ENCODE data around the gene FOXB1. TPM values are rescaled to one million over a fixed set of nuclear protein-coding genes. Genes with fewer than 3 reads are reported as not detected.

The FOXB1 gene
- total and polyA plus RNA-seq, 9 of the 15 experiments (the other 6 are each of a cell fraction or from before 2014, with no cell fraction given): not detected

GRCh38 chr15:59998950-59999611, 5.0 kb upstream of the FOXB1 start:
- DNase-seq (ENCODE audit: extremely low read depth in 1 of 4, low spot score in 3 of 4) (no peak), FAIRE-seq (no peak), ATAC-seq (no peak)
- WGBS (ENCODE audit: insufficient coverage, low coverage, missing lambda C conversion rate): 0% methylated on average over 6 of the region's 6 CpGs
- CTCF ChIA-PET (ENCODE audit: low intra/inter-chr PET ratio): no interaction called here
- POLR2A ChIA-PET: interaction anchor here (0.9 kb wide), 1 partner anchor 33 kb away, joined by 3 read pairs; no protein-coding TSS in a partner anchor
- H3K4me1 ChIP-seq (replicated peaks in 1 of 2; ENCODE audit: control insufficient read depth in 2 of 2, insufficient read depth in 2 of 2, low read length in 2 of 2): peaks cover 0 to 6% of the 10 kb centered on the region in 2 experiments; a peak in 1 of 5 replicates
- BruUV-seq (replicated peaks): no TSS peak
- H2AFZ ChIP-seq (ENCODE audit: low read depth, low read length): no peak overlapping the region
- H4K20me1 ChIP-seq (replicated peaks; ENCODE audit: control insufficient read depth, insufficient read depth, low read length): no peaks in the 10 kb centered on the region
- H3K9me3 ChIP-seq (replicated peaks; ENCODE audit: control insufficient read depth, insufficient read depth, low read depth, low read length): no peaks in the 10 kb centered on the region
- in situ Hi-C loops (cut with MboI) (no loop called here), intact Hi-C loops (cut with micrococcal nuclease) (no loop called here)
- H3K79me2 ChIP-seq (ENCODE audit: control insufficient read depth, insufficient read depth, low read length): no peaks in the 10 kb centered on the region
- H3K4me3 ChIP-seq: no peak overlapping the region
- TF ChIP-seq HNRNPK (IDR thresholded peaks at IDR 0.05; ENCODE audit: low read depth, low read length, poor library complexity, severe bottlenecking) (no peak), PREB (CRISPR knock-in tag; IDR thresholded peaks at IDR 0.05) (no peak), MBD1 (CRISPR knock-in tag; IDR thresholded peaks at IDR 0.05) (no peak), CCAR2 (IDR thresholded peaks at IDR 0.05; ENCODE audit: low read depth, low read length) (no peak), HINFP (tag; conservative IDR thresholded peaks at IDR 0.05; ENCODE audit: low read depth) (no peak), CREB5 (CRISPR knock-in tag; IDR thresholded peaks at IDR 0.05) (no peak), SIN3B (IDR thresholded peaks at IDR 0.05; ENCODE audit: low read depth) (no peak), ZNF3 (CRISPR knock-in tag; IDR thresholded peaks at IDR 0.05) (no peak), ZNF197 (CRISPR knock-in tag; IDR thresholded peaks at IDR 0.05; ENCODE audit: low read depth) (no peak)
- H3K27ac ChIP-seq (ENCODE audit: extremely low read depth, low read depth, low read length): no peak overlapping the region
- H3K27me3 ChIP-seq (ENCODE audit: control insufficient read depth in 2 of 2, insufficient read depth in 2 of 2, low read length in 2 of 2): peaks cover 45 to 71% of the 10 kb centered on the region in 2 experiments
- H3K36me3 ChIP-seq (ENCODE audit: control insufficient read depth, insufficient read depth, low read length): no peaks in the 10 kb centered on the region
- H3K9ac ChIP-seq (ENCODE audit: insufficient read depth in 1 of 2, low read depth in 2 of 2, low read length in 2 of 2): no peak overlapping the region
- no peak overlapping the region for H3K4me2 ChIP-seq (ENCODE audit: insufficient read depth, low read length)
- no peaks in the 10 kb centered on the region for H3K9me1 ChIP-seq (ENCODE audit: control insufficient read depth, insufficient read depth, low read length)
